ENCODE measurements around the gene RMDN2.

DNA sequence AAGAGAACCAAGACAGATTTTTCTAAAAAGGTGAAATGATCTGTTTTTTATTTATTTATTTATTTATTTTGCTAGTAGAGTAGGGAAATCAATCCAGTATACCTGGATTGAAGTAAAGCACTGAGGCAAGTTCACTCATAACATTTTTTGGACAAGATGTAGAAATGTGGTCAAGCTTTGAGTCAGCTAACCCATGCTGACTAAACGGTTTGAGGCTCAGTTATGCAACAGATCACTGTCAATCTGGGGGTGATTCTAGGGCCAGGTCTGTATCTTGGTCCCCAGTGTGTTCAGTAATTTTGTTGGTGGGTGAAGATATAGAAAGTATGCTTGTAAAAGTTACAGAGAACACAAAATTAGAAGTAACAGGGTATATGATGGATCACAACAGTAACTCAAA lies 60.2 kb downstream of the RMDN2 start:
- no peak for TF ChIP-seq CTCF (IDR thresholded peaks at IDR 0.05; ENCODE audit: borderline replicate concordance, extremely low read depth, low read length, poor library complexity, severe bottlenecking)
- no peak for TF ChIP-seq EZH2 (IDR thresholded peaks at IDR 0.05; ENCODE audit: borderline replicate concordance, low read depth, low read length, severe bottlenecking)
